Activated CD8-positive, alpha-beta memory T cell treated with anti-CD3 and anti-CD28 coated beads, Interleukin-2, amount 50 U/mL, for 48 hours (primary cell): Measurements from ENCODE around the gene C3orf18.

ENCODE experiments used
- DNase-seq: peaks from one replicate; pipeline ENCODE4 v3.0.0-alpha.2; 2020

C3orf18 gene

DNA sequence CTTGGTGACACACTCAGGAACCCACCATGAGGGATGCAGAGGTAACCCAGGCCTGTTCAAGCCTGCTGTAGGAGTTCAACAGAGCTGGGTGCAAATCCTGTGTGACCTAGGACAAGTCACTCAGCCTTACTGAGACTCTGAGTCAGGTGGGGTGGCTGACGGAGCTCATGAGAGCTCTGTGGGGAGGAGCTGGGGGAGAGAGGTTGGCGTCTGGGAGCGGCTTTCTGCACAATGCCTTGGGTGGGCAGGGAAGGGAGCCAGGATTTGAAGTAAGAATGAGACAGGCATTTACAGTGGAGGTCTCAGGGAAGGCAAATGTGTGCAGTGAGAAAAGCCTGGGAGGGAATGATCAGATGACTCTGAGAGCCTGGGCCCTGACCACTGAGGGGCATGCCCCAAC is 18.3 kb downstream of the C3orf18 start:
- no peak for DNase-seq

DNA sequence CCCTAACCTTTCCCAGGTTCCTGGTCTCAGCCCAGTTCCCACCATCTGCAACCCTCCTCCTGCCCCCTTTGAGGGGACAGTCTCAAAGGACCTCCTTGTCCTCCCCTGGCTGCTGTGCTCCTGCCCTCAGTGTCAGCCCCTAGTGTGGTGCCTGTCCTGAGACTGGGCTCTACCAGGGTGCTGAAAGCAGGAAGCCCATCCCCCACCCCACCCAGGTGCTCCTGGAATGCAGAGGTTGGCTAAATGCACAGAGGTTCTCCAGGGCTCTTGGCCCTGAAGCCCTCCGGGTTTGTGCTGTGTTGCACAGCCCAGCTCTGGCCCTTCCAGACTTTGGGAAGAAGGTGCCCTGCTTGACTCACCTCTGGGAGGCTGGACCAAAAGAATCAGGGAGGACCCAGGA is 21.8 kb downstream of the C3orf18 start:
- DNase-seq: no peak

DNA sequence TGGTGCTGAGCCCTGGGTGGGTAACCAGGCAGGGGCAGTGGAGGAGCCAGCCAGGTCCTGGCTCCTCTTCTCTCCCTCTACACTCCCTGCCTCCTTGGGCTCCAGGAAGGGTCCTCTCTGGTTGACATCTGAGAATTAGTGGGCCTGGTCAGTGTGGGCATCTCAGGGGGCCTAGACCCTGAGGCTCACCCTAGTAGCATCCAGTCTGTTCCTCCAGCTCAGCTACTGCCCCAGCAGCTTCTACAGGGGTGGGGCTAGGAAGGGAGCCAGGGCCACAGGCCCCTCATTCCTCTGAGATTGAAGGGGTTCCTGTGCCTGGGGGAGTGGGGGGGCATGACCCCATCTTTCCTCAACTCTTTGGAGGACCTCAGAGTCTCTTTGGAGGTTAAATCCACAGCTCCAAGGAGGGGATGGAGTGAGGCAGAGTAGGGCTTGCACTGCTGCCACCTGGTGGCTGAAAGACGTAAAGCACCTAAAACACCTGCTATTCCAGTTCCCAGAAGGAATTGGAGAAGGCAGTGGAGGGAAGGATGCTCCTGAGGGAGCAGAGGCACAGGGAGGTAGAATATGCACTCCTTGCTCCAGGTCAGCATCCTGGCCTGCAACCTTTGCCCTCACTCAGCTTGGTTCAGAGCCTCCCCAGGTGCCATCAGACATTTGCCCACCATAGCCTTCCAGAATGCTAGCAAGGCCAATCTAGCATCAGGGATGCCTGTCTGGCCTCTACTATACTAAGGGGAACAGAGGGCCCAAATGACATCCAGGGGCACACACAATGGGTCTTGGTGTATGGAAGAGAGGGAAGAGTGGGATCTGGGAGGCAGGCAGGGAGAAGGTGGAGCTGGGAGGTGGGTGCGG is 25.1 kb downstream of the C3orf18 start:
- peak; percentile 86 for DNase-seq

DNA sequence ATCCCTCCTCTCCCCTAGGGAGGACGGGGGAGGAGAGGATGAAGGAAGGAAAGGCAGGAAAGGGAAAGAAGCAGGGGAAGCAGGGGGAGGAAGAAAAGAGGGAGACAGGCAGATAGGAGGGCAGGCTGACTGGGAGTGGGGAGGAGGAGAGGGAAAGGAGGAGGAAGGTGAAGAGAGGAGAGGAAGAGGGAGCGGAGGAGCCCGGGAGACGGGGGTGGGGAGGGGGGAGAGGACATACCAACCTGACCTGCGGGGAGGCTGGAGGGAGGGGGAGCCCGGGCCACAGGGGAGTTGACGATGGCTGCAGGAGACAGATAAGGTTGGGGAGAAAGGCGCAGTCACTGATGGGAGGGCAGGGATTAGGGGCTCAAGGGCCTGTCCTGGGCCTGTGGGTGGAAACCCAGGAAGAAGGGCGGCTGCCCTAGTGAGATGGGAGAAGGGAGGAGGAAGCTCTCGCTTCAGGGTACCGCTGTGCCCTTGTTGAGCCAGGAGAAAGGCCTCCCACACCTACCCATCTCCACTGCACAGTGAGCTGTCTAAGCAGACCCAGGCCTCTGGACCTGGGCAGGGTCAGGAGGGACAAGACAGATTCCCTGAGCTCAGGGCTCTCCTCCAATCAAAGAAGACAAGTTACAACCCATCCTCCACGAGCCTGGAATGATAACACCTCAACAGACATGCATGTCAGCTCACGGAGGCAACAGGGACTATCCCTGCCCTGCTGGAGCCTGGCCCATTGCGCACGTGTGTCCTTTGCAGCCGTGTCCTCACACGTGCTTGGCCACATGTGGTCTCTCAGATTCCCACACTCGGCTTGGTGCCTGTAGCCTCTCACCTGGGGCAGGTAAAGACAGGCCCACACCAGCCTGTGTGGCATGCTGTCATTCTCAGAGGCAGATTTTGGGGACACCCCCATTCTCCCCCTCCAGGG is 27.9 kb downstream of the C3orf18 start:
- DNase-seq: no peak

DNA sequence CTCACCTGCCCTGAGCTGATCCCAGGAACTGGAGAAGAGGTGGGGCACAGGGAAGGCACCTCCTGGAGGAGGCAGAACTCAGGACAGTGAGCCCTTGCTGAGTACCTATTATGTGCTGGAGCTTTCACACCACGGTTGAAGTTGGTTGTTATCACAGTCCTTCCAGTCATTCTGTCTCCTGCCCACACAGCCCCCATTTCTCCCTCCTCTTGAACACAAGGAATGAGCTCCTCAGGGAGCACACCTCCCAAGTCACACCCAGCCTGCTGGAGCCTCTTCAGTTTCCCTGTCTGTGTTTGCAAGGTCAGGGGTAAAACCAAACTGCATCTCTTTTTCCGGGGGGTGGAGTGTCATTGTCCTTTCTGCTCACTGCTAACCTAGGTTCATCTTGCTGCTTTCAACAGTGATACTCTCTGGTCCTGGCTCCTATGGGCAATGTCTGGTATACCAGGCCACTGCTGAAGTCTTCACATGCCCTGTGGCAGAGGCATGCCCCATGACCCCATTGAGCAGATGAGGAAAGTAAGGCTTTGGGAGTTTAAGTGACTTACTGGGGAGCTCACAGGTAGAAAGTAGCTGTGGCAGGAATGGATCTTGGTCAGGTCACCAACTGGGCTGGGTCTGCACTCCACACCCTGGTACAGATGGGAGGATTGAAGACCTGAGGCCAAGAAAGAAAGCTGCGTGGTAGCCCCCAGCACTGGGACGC is 30.0 kb downstream of the C3orf18 start:
- no peak for DNase-seq

DNA sequence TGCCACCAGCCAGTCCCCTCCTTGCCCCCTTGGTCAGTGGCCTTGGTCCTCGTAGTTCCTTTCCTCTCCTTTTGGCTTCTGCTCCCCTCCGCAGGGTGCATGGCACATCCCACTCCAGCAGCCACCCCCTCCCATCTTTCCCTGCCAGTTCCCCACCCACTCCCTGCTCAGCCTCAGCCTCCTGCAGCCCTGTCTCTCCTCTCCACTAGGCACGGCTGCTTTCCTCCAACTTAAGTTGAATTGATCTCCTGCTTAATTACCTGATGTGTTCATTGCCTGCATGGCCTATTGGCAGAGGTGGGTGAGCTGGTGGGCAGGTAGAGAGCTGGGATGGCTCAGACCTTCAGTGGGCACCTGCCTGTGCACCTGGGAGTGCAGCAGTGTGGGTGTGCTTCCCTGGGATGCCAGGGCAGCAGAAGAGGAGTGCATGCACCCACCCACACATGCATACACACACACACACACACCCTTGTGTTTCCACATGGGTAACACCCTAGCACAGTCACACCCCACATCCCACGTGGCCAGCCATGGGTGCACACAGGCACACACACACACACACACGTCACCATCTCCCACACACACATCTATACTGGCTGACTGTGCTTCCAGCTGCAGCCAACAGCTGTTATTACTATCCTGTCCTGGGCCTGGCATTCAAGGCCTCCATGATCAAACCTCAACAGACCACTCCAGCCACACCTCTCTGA is 30.9 kb downstream of the C3orf18 start:
- no peak for DNase-seq

DNA sequence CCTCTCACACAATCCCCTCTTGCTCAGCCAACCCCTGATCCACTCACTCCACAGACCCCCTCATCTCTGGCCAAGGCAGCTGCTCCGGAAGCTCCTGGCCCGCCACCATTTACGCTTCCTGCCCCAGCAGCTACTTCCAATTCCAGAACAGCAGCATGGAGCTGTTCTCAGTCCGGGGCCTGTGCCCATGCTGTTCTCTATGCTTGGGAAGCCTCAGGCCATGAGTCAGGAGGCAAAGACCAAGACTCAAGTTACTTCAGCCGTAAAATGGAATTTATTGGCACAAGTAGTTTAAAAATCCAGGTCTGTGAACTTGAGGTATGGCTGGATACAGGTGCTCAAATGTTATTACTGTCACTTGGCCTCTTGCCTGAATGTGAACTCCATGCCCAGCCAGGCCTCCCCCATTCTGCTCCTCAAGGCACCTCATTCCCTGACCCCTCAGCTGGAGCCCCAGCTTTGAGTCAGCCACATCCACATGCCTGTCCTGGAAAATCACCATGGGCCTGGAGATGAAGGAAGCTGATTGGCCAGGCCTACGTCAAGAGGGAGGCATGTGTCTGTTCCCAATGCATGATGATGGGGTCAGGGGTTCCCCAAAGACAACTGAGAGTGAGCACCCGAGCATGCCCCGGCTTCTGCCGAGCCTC is 32.7 kb downstream of the C3orf18 start:
- DNase-seq: no peak

DNA sequence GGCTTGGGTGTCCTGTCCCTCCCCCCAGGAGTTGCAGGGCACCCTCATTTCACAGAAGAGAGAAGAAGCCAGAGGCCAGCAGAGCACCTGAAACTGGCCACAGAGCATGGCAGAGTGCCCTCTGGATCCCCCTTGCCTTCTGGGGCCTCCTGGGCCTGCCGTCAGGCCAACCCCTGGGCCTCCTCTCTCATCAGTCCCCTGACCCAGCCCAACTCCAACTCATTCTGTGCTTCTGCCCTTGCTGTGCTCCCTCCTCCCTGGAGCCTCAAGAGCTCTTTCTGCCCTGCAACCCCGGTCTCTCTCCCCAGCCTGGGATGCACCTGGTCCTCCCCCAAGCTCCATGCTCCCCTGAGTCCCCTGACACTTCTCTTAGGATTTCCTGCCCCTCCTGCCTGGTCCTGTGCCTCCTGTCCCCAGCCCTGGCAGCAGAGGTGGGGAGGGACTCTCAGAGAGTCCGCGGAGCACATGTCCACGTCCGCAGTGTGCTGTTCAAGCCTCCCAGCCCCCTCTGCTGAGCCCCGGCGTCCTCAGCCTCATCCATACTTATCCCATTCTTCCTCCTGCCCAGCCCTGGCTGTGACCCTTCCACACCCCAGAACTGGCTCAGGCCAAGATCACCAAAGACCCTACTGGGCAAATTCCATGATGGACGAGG is 33.6 kb downstream of the C3orf18 start:
- DNase-seq: no peak

DNA sequence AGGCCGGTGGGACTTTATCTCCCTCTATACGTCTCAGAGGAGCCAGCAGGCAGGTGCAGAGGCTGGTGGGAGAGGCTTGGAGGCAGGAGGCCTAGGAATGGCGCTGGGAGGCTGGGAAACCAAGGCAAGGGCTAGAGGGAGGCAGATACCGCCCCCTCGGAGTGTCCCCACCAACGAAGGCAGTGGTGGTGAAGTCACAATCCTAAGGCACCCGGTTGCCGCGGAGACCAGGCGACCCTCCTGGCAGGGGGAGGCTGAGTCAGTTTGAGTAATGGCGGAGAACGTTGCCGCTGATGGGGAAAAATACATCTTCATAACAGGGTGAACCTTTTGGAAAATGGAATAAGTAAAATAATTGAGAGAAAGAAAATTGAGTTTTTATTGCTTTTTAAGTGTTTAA is 34.2 kb downstream of the C3orf18 start:
- DNase-seq: no peak

DNA sequence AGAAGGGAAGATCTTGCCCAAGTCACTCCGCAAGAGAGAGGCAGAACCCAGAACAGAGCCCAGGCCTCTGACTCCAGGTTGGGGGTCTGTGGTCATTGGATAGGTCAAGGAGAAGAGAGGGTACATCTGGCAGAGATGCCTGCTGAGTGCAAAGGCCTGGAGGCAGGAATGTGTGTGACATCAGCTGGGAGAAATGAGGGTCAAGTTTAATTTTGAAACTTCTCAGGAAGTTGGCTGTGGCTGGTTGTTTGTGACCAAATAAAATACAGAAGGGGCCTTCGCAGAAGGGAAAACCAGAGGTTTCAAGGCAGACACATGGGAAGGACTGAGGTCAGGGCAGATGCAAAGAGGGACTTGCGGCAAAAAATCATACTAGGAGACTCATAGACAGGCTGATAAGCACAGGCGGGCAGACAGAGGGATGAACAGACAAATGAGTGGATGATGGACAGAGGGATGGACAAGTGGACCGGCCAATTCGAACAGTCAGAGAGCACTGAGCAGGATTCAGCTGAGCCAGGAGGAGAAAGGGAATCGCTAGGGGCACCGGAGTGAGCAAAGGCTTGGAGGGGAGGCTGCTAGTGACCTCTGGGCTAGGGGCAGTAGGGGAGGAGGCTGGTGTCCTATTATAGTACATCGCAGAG is 35.4 kb downstream of the C3orf18 start:
- no peak for DNase-seq

DNA sequence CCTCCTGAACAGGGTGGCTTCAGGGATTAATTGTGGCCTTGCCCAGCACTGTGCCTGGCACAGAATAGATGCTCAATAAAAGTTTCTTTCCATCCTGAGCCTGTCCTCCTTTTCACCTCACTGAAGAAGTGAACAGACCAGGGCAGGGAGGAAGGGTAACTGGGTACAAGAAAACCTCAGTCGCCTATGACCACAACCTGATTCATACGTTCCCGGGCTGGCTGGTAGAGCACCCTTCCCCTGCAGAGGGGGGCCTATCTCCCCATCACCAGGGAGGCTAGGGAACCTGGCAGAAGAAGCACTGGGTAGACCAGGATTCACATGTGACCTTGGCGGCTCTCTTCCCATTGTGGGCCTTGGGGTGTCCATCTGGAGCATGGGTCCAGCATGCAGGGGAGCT is 36.3 kb downstream of the C3orf18 start:
- DNase-seq: no peak

DNA sequence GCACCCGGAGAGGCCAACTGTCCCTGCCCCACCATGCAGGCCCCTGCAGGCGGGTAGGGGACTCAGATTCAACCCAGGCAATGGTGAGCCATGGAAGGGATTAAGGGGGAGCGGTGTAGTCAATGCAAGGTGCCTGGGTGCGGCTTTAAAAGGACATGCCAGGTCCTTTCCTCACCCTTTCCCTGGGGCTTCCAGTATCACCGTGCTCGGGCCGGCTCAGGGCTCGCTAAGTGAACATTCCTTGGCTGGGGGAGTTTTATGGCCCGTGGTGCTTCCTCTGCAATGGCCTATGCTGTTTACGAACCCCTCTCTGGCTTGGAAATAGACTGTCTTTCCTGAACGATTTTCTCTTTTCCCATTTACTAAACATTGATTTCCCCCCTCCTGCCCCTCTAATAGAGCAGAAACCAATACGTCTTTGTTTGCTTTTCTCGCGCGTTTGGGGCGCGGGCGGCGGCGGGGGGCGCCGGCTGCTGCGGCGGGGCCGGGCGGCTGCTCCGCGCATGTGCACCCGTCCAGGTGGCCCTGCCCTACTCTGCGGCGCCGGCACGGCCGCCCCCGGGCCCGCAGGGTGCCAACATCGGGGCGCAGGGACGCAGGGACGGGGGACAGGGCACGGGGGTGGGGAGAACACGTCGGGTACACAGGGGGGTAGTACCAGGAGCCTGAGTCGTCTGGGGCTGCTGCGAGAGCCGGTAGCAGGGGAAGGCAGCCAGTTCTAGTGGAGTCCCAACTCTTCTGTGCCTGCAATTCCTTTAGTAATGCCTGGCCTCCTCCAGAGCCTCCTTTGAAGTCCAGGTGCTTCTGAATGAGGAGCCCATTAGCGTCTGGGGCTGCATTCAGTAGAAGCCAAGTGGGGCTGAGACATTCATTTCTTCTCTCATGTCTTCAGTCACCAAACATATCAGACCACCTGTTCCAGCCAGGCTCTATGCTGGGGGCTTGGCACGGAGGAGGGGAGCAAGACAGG is 37.3 kb downstream of the C3orf18 start:
- DNase-seq: no peak

DNA sequence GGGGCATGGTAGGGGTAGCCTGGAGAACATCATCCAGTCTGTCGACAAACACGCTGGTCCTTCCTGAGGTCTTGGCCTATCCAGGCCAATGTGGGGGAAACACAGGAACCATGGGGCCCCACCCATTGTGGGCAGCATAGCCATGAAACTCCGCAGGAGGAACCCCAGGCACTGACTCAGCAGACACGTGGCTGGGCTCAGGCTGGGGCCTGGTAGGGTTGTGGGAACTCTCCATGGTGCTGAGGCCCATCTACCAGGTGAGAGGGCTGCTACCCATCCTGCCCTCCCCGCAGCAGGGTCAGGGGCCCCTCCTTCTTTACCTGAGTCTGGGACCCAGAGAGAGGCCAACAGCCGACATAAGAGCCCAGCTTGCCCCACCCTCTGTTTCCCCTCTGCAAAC is 41.6 kb downstream of the C3orf18 start:
- DNase-seq: peak; percentile 87

DNA sequence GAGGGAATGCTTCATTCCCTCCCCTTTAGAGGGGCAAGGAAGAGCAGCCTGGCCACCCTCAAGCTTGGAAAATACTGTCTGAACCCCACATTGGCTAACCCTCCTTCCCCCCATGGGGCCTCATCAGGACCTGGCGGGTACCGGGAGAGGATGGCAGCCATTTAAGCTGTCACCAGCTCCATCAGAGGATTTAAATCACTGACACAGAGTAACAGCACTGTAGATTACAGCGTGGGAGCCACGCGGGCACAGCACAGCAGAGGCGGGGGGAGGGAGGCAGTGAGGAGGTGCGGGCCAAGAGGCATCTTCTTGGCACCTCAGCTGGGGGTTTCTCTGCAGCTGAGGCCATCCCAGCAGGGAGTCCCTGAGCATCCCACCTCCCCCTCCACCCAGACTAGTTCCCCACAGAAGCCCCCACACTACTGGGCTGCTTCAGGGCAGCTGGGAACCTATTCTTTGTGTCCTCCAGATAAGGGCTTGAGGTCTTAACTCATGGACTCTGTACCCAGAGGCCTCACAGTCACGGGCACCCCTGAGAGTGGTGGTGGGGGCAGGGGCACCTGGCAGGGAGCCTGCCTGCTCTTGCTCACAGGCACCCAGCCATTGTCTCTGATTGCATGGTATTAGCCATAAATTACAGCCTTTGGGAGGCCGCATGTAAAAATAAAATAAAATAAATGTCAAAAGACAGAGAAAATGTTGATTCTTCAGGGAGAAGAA is 42.2 kb downstream of the C3orf18 start:
- no peak for DNase-seq

DNA sequence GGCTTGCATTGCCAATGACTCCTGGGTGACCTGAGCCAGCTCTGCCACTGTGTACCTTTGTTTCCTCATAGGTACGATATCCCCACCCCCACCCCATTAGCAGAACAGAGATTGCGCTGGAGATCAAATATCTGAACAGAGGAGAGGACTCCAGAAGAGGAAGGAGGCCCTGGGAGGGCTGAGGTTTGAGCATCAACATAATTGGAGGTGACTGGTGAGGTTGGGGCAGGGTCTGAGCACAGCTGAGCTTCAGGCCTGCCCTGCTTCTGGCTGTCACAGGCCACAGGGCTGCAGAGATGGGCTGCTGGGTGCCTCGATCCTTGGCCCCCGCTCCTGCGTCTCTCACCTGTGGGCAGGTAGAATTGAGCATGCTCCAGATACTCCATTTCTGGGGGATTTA is 42.8 kb downstream of the C3orf18 start:
- no peak for DNase-seq

DNA sequence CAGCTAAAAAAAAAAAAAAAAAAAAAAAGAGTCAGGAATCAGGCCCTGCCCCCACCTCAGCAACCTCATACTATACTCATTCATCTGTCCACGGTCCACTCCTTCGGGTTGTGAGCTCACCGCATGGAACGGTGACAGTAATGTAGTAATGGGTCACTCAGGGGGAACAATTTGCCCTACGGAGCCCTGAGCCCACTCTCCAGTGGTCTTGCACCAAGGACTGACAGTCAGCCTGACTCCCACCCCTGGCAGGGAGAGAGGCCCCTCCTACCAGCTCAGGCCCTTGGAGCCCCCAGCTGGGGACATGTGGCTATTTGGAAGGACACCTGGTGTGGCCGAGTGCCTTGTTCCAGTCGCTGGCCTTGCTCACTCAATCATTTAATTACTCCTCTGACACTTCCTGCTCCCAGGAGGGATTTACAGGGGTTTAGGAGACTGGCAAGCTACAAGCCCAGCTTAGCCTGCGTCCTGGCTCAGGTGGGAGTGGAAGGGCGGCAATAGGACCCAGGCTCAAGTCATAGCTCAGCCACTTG is 44.2 kb downstream of the C3orf18 start:
- no peak for DNase-seq

DNA sequence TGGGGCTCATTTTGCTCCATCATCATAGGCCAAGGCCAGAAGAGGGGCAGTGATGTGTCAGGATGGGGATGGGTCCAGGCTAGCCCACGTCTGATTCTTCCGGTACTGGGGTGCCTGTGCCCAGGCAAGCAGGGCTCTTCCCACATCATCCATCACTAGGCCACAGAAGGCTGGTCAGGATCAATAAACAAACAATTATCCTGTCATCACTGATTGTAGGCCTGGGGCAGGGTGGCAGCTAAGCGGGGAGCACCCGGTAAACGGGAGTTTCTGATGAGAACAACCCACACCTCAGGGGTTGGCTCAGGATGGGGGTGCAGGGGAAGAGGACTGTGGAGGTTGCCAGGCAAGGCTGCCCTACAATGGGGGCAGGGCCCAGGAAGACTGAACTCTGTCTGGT is 46.0 kb downstream of the C3orf18 start:
- no peak for DNase-seq

DNA sequence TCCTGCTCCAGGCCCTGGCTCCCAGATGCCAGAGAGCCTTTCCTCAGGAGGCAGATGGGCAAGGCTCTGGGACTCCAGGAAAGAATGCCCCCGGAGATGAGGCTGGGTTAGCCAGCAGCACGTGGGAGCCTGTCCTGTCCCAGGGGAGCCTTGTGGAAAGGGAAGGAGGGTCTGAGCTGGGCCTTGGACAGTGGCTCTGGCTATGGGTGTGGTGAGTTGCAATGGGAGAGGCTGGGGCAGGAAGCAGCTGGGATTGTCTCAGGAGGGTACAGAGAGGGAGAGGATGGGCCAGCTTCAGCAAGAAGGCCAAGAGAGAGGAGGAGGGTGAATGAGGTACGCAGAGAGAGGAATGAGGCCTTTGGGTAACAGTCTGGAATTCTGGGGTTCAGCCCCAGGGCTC is 46.7 kb downstream of the C3orf18 start:
- no peak for DNase-seq
